PC-9 (cell line): Measurements from ENCODE around the gene HK3. TPM values are rescaled to one million over a fixed set of nuclear protein-coding genes. Genes with fewer than 3 reads are reported as not detected.

Source experiments
- BruUV-seq: library from RNA; stranded (reverse); fragments of 400-500 nt; replicated peaks from 2 replicates; lab custom pipeline; 2021; lab: Mats Ljungman, UMichigan
- CTCF ChIA-PET: fragments of 300-600 bp; sonication (Branson Sonifier 250); formaldehyde crosslinking; loops from one replicate; lab custom pipeline; 2022; ENCODE audit warnings: antibody characterized with exemption; lab: Charles Lee
- POLR2A ChIA-PET: fragments of 300-600 bp; sonication (Branson Sonifier 250); formaldehyde crosslinking; loops from one replicate; lab custom pipeline; 2022; ENCODE audit warnings: antibody characterized with exemption; ENCODE audit not compliant: unreplicated experiment; lab: Charles Lee
- DNase-seq, 2 experiments: peaks; one replicate each; pipeline versions ENCODE4 v3.0.0 to v3.0.0-alpha.2; 2015 to 2022; ENCODE audit warnings: mixed read lengths in 1 of 2
- H2AFZ ChIP-seq: fragments of 200-600 bp; sonication (generic); 2 replicates; pipeline ENCODE4 v1.8.1; 2017; ENCODE audit warnings: antibody characterized with exemption
- H3F3A ChIP-seq: fragments of 200-600 bp; sonication (generic); 2 replicates; pipeline ENCODE4 v1.8.1; 2017; ENCODE audit warnings: antibody characterized with exemption, mild to moderate bottlenecking, low read depth; ENCODE audit not compliant: insufficient read depth
- H3K27ac ChIP-seq: fragments of 200-600 bp; sonication (generic); 2 replicates; pipeline ENCODE4 v1.6.1; 2016; ENCODE audit warnings: mixed run types
- H3K27me3 ChIP-seq: fragments of 200-600 bp; sonication (generic); 2 replicates; pipeline ENCODE4 v1.6.1; 2016; ENCODE audit warnings: low read depth, mixed run types; ENCODE audit not compliant: insufficient read depth
- H3K36me3 ChIP-seq: fragments of 200-600 bp; sonication (generic); 2 replicates; pipeline ENCODE4 v1.6.1; 2016; ENCODE audit warnings: low read depth, mixed run types
- H3K4me1 ChIP-seq: fragments of 200-600 bp; sonication (generic); replicated peaks from 2 replicates; pipeline ENCODE4 v1.6.1; 2016; ENCODE audit warnings: mixed run types; ENCODE audit not compliant: insufficient read depth
- H3K4me2 ChIP-seq: fragments of 200-600 bp; sonication (generic); 2 replicates; pipeline ENCODE4 v1.6.1; 2017; ENCODE audit warnings: mixed run types
- H3K4me3 ChIP-seq: fragments of 200-600 bp; sonication (generic); 2 replicates; pipeline ENCODE4 v1.6.1; 2016; ENCODE audit warnings: mixed run types
- H3K79me2 ChIP-seq: fragments of 200-600 bp; sonication (generic); 2 replicates; pipeline ENCODE4 v1.6.1; 2017; ENCODE audit warnings: low read depth, mixed run types
- H3K9me2 ChIP-seq: fragments of 200-600 bp; sonication (generic); 2 replicates; pipeline ENCODE4 v1.8.1; 2017; ENCODE audit warnings: mild to moderate bottlenecking; ENCODE audit not compliant: insufficient read depth
- H3K9me3 ChIP-seq: fragments of 200-600 bp; sonication (generic); 2 replicates; pipeline ENCODE4 v1.8.1; 2016; ENCODE audit warnings: low read depth; ENCODE audit not compliant: insufficient read depth
- H4K20me1 ChIP-seq: fragments of 200-600 bp; sonication (generic); 2 replicates; pipeline ENCODE4 v1.8.1; 2017; ENCODE audit not compliant: insufficient read depth
- EZH2 ChIP-seq: fragments of 200-600 bp; sonication (generic); IDR thresholded peaks from 2 replicates; pipeline ENCODE4 v1.8.0; 2017; ENCODE audit warnings: antibody characterized with exemption, low read depth
- intact Hi-C: fragments of 100-400 bp; cut with micrococcal nuclease; formaldehyde crosslinking; loops from one replicate; pipeline ENCODE4 v1.10.0; 2022; ENCODE audit not compliant: unreplicated experiment
- total RNA-seq: library from RNA; stranded (reverse); gene quantifications from 2 replicates; pipeline ENCODE4 v1.2.3, GENCODE V29; 2021
- TF ChIP-seq, protein P1 (sequence below): fragments of 200-600 bp; sonication (generic); conservative IDR thresholded peaks from 2 replicates; pipeline ENCODE4 v1.6.1; 2017; ENCODE audit warnings: mixed run types, antibody characterized with exemption, mild to moderate bottlenecking, moderate library complexity

The HK3 gene
- total RNA-seq, 1 experiment from 2014 or later: not detected

DNA sequence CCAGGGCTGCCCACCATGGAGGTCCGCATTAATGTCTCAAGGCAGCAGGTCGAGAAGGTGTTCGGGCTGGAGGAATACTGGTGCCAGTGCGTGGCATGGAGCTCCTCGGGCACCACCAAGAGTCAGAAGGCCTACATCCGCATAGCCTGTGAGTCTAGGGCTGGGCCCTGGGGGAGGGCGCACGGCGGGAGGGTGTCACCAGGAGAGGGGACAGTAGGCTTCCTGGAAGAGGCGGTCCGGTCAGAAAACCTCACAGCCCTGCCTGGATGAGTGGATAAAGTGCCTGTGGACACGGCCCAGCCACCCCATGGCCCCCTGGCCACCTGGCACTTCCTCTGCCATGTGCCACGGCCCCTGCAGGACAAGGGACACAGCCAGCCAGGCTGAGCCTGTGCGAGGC lies 31.0 kb downstream of the HK3 start:
- no peak for DNase-seq
- no peak for TF ChIP-seq EZH2
- TF ChIP-seq, protein P1, sequence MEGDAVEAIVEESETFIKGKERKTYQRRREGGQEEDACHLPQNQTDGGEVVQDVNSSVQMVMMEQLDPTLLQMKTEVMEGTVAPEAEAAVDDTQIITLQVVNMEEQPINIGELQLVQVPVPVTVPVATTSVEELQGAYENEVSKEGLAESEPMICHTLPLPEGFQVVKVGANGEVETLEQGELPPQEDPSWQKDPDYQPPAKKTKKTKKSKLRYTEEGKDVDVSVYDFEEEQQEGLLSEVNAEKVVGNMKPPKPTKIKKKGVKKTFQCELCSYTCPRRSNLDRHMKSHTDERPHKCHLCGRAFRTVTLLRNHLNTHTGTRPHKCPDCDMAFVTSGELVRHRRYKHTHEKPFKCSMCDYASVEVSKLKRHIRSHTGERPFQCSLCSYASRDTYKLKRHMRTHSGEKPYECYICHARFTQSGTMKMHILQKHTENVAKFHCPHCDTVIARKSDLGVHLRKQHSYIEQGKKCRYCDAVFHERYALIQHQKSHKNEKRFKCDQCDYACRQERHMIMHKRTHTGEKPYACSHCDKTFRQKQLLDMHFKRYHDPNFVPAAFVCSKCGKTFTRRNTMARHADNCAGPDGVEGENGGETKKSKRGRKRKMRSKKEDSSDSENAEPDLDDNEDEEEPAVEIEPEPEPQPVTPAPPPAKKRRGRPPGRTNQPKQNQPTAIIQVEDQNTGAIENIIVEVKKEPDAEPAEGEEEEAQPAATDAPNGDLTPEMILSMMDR: no peak
- Histone ChIP-seq H3K36me3 (no peaks in the 10 kb centered on the region), H3K4me3 (no peak overlapping the region), H3K9me2 (no peaks in the 10 kb centered on the region), H3K79me2 (no peaks in the 10 kb centered on the region), H3K4me1 (no peaks in the 10 kb centered on the region), H2AFZ (no peak overlapping the region), H3K9me3 (no peaks in the 10 kb centered on the region), H4K20me1 (no peaks in the 10 kb centered on the region), H3F3A (no peaks in the 10 kb centered on the region), H3K27ac (no peak overlapping the region), H3K4me2 (no peak overlapping the region), H3K27me3 (no peaks in the 10 kb centered on the region)
- ChIA-PET POLR2A (no interaction called here), CTCF (no interaction called here)
- intact Hi-C loops: no loop called here
- BruUV-seq: no TSS peak

DNA sequence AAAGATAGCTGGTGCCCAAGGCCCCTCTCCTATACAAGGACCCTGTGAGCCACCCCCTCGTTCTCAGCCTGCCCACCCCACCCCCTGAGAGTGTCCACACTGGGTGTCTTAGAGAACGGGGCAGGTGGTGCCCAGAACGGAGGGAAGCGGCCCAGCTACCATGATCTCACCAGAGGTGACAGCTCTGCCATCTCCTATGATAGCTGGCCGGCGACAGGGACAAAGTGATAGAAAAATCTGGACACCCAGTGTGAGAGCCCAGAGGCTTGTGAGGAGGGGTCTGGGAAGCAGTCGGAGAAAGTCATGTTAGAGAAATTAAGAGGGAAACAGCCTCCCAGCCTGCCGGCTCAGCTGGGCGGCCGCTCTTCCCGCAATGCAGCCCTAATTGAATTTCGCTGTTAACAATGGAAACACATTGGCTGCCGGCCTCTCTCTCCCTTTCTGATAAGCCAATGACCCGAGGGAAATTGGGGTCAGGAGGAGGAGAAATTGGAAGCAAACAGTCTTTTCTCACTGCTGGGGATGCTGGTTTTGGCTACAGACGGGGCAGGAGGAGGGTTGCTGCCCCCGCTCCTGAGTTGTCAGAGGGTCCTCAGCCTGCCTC lies 32.3 kb downstream of the HK3 start:
- H3F3A ChIP-seq: no peaks in the 10 kb centered on the region
- no peaks in the 10 kb centered on the region for H4K20me1 ChIP-seq
- no peaks in the 10 kb centered on the region for H3K27me3 ChIP-seq
- H3K9me3 ChIP-seq: no peaks in the 10 kb centered on the region
- no peak for TF ChIP-seq EZH2
- TF ChIP-seq, protein P1: no peak
- no TSS peak for BruUV-seq
- H3K4me2 ChIP-seq: no peak overlapping the region
- intact Hi-C loops: no loop called here
- no peak overlapping the region for H3K4me3 ChIP-seq
- no peak overlapping the region for H3K27ac ChIP-seq
- H3K36me3 ChIP-seq: no peaks in the 10 kb centered on the region
- CTCF ChIA-PET: no interaction called here
- no peaks in the 10 kb centered on the region for H3K4me1 ChIP-seq
- no peak overlapping the region for H2AFZ ChIP-seq
- H3K9me2 ChIP-seq: no peaks in the 10 kb centered on the region
- no peaks in the 10 kb centered on the region for H3K79me2 ChIP-seq
- DNase-seq: no peak
- POLR2A ChIA-PET: no interaction called here

GRCh38 chr5:176865964-176866363 lies 33.2 kb downstream of the HK3 start:
- intact Hi-C loops: no loop called here
- H3F3A ChIP-seq: no peaks in the 10 kb centered on the region
- POLR2A ChIA-PET: no interaction called here
- DNase-seq: no peak
- CTCF ChIA-PET: no interaction called here
- H3K4me3 ChIP-seq: no peak overlapping the region
- BruUV-seq: no TSS peak
- TF ChIP-seq, protein P1: no peak
- no peak for TF ChIP-seq EZH2
- no peak overlapping the region for H3K4me2 ChIP-seq
- no peaks in the 10 kb centered on the region for H3K27me3 ChIP-seq
- no peaks in the 10 kb centered on the region for H3K4me1 ChIP-seq
- no peaks in the 10 kb centered on the region for H3K9me3 ChIP-seq
- H4K20me1 ChIP-seq: no peaks in the 10 kb centered on the region
- H3K79me2 ChIP-seq: no peaks in the 10 kb centered on the region
- H2AFZ ChIP-seq: no peak overlapping the region
- H3K9me2 ChIP-seq: no peaks in the 10 kb centered on the region
- no peaks in the 10 kb centered on the region for H3K36me3 ChIP-seq
- no peak overlapping the region for H3K27ac ChIP-seq
